GM18519 (cell line): Measurements from ENCODE around the gene SMAD6.

Experiments used
- ATAC-seq: cut with Tn5 transposase; IDR thresholded peaks from one replicate; pipeline ENCODE4 v1.9.1; 2021; ENCODE audit warnings: mild to moderate bottlenecking, moderate library complexity; ENCODE audit not compliant: unreplicated experiment, low FRiP score

Gene SMAD6

DNA sequence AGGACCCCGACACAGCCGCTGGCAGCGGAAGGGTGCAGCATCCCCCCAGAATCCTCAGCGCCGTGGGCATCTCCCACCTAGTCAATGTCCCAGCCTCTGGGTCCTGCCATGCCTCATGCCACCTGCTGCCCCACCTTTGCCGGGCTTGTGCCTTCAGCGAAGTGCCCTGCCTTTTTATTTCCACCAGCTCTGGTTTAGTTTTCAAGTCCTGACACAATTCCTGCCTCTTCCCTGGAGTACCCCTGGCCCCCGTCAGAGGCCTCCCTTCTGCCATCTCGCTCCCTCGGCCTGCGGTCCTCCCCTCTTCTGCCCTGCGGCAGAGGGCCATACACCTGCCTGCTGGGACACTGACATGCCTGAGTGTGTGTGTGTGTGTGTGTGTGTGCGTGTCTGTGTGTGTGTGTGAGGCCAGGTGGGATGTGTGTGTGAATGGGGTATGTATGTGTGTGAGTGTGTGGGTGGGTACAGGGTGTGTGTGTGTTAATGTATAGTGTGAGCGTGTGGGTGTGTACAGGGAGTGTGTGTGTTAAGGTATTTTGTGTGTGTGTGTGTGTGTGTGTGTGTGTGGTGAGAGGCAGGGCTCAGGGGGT is 129.9 kb downstream of the SMAD6 start:
- ATAC-seq: no peak
